Prostate gland (tissue), 2 donors: Measurements from ENCODE around the gene KIF2B.

ENCODE experiments used
- POLR2A ChIP-seq: fragments of 450-650 bp; IDR thresholded peaks from one replicate; pipeline ENCODE4 v1.6.1; 2016; ENCODE audit warnings: antibody characterized with exemption, mild to moderate bottlenecking
- POLR2AphosphoS5 ChIP-seq: sonication (generic); formaldehyde crosslinking; IDR thresholded peaks from one replicate; pipeline ENCODE4 v1.6.1; 2017; ENCODE audit warnings: antibody characterized with exemption
- TF ChIP-seq, protein P1 (sequence below), 4 experiments: fragments of 200-600 bp in 2 of 4; fragments of 450-650 bp in 2 of 4; sonication (generic) in 2 of 4; IDR thresholded peaks; 1 replicate in 3 of 4; 2 replicates in 1 of 4; pipeline ENCODE4 v1.5.1; 2016 to 2019; ENCODE audit warnings: antibody characterized with exemption in 4 of 4, mild to moderate bottlenecking in 2 of 4, moderate library complexity in 2 of 4

DNA sequence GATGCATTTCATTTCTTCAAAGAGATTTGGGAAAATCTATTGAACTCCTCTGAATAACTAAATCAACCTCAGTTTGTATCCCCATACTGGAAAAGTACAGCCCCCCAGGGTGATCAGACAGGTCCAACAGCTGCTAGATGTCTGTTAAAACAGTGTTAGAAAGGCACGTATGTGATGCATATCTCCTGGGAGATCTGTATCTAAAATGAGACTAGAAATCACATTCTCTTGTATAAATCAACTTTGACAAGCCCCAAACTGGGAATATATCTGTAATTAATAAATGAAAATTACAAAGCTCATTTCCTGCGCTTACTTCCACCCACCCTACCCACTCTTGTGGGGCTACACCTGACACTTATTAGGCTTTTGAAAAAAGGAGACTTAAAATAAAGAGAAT lies 3.8 kb upstream of the KIF2B start:
- TF ChIP-seq, protein P1, sequence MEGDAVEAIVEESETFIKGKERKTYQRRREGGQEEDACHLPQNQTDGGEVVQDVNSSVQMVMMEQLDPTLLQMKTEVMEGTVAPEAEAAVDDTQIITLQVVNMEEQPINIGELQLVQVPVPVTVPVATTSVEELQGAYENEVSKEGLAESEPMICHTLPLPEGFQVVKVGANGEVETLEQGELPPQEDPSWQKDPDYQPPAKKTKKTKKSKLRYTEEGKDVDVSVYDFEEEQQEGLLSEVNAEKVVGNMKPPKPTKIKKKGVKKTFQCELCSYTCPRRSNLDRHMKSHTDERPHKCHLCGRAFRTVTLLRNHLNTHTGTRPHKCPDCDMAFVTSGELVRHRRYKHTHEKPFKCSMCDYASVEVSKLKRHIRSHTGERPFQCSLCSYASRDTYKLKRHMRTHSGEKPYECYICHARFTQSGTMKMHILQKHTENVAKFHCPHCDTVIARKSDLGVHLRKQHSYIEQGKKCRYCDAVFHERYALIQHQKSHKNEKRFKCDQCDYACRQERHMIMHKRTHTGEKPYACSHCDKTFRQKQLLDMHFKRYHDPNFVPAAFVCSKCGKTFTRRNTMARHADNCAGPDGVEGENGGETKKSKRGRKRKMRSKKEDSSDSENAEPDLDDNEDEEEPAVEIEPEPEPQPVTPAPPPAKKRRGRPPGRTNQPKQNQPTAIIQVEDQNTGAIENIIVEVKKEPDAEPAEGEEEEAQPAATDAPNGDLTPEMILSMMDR (IDR thresholded peaks at IDR 0.05): no peak
- TF ChIP-seq POLR2A (no peak), POLR2AphosphoS5 (no peak)
